ENCODE results near the gene IL15RA. TPM values are rescaled to one million over a fixed set of nuclear protein-coding genes. Genes with fewer than 3 reads are reported as not detected.
"Not testable (repeated sequence)": the region's sequence is repeated elsewhere in the genome, so short reads cannot be mapped to it uniquely, and the experiment has no call there.

Gene IL15RA
- total RNA-seq, 1 experiment from 2014 or later: 28.6 TPM

GRCh38 chr10:5913736-5914135, 63.6 kb downstream of the IL15RA start:
- CTCF ChIA-PET: interaction anchor here (0.6 kb wide), 1 partner anchor 24 kb away, joined by 4 read pairs; the partner anchor contains the start of genes ANKRD16 and FBH1
- no peak overlapping the region for H3K4me3 Mint-ChIP-seq (ENCODE audit: low read depth, unreplicated experiment)
- intact Hi-C loops (cut with micrococcal nuclease; ENCODE audit: unreplicated experiment): no loop called here
- H3K36me3 Mint-ChIP-seq (ENCODE audit: insufficient read depth, unreplicated experiment): peaks cover 34% of the 10 kb centered on the region
- H3K4me1 Mint-ChIP-seq (ENCODE audit: low read depth, unreplicated experiment): no peaks in the 10 kb centered on the region
- H3K27me3 Mint-ChIP-seq (ENCODE audit: unreplicated experiment): no peaks in the 10 kb centered on the region
- no peak overlapping the region for H3K27ac Mint-ChIP-seq (ENCODE audit: unreplicated experiment)
- no peak for DNase-seq
- no peaks in the 10 kb centered on the region for H3K9me3 Mint-ChIP-seq (ENCODE audit: low read depth, unreplicated experiment)
- no peak for TF ChIP-seq CTCF (IDR thresholded peaks at IDR 0.05; ENCODE audit: unreplicated experiment)
- no TSS peak for BruUV-seq (replicated peaks)

GRCh38 chr10:5911670-5912069, 65.7 kb downstream of the IL15RA start:
- no peaks in the 10 kb centered on the region for H3K4me1 Mint-ChIP-seq (ENCODE audit: low read depth, unreplicated experiment)
- no peak for TF ChIP-seq CTCF (IDR thresholded peaks at IDR 0.05; ENCODE audit: unreplicated experiment)
- intact Hi-C loops (cut with micrococcal nuclease; ENCODE audit: unreplicated experiment): no loop called here
- no peak overlapping the region for H3K27ac Mint-ChIP-seq (ENCODE audit: unreplicated experiment)
- H3K27me3 Mint-ChIP-seq (ENCODE audit: unreplicated experiment): no peaks in the 10 kb centered on the region
- CTCF ChIA-PET: no interaction called here
- DNase-seq: no peak
- no TSS peak for BruUV-seq (replicated peaks)
- H3K9me3 Mint-ChIP-seq (ENCODE audit: low read depth, unreplicated experiment): no peaks in the 10 kb centered on the region
- H3K4me3 Mint-ChIP-seq (ENCODE audit: low read depth, unreplicated experiment): no peak overlapping the region
- peaks cover 41% of the 10 kb centered on the region for H3K36me3 Mint-ChIP-seq (ENCODE audit: insufficient read depth, unreplicated experiment)

GRCh38 chr10:5910323-5911100, 66.8 kb downstream of the IL15RA start:
- CTCF ChIA-PET: no interaction called here
- no peak for TF ChIP-seq CTCF (IDR thresholded peaks at IDR 0.05; ENCODE audit: unreplicated experiment)
- Mint-ChIP-seq H3K36me3 (ENCODE audit: insufficient read depth, unreplicated experiment) (peaks cover 38% of the 10 kb centered on the region), H3K27me3 (ENCODE audit: unreplicated experiment) (no peaks in the 10 kb centered on the region), H3K4me1 (ENCODE audit: low read depth, unreplicated experiment) (no peaks in the 10 kb centered on the region), H3K9me3 (ENCODE audit: low read depth, unreplicated experiment) (no peaks in the 10 kb centered on the region), H3K27ac (ENCODE audit: unreplicated experiment) (no peak overlapping the region), H3K4me3 (ENCODE audit: low read depth, unreplicated experiment) (no peak overlapping the region)
- no TSS peak for BruUV-seq (replicated peaks)
- intact Hi-C loops (cut with micrococcal nuclease; ENCODE audit: unreplicated experiment): no loop called here
- DNase-seq: no peak

GRCh38 chr10:5908676-5909075, 68.7 kb downstream of the IL15RA start:
- peaks cover 38% of the 10 kb centered on the region for H3K36me3 Mint-ChIP-seq (ENCODE audit: insufficient read depth, unreplicated experiment)
- DNase-seq; H3K27ac Mint-ChIP-seq (ENCODE audit: unreplicated experiment); CTCF ChIA-PET; intact Hi-C loops (cut with micrococcal nuclease; ENCODE audit: unreplicated experiment); H3K27me3 Mint-ChIP-seq (ENCODE audit: unreplicated experiment); H3K4me1 Mint-ChIP-seq (ENCODE audit: low read depth, unreplicated experiment); H3K9me3 Mint-ChIP-seq (ENCODE audit: low read depth, unreplicated experiment); BruUV-seq (replicated peaks); H3K4me3 Mint-ChIP-seq (ENCODE audit: low read depth, unreplicated experiment): not testable (repeated sequence)

- H3K27me3 Mint-ChIP-seq (ENCODE audit: unreplicated experiment): no peaks in the 10 kb centered on the region
- H3K27ac Mint-ChIP-seq (ENCODE audit: unreplicated experiment): no peak overlapping the region
- TF ChIP-seq CTCF (IDR thresholded peaks at IDR 0.05; ENCODE audit: unreplicated experiment): no peak
- intact Hi-C loops (cut with micrococcal nuclease; ENCODE audit: unreplicated experiment): no loop called here
- DNase-seq: no peak
- CTCF ChIA-PET: no interaction called here
- BruUV-seq (replicated peaks): no TSS peak
- H3K4me1 Mint-ChIP-seq (ENCODE audit: low read depth, unreplicated experiment): no peaks in the 10 kb centered on the region
- H3K36me3 Mint-ChIP-seq (ENCODE audit: insufficient read depth, unreplicated experiment): peaks cover 27% of the 10 kb centered on the region
- no peaks in the 10 kb centered on the region for H3K9me3 Mint-ChIP-seq (ENCODE audit: low read depth, unreplicated experiment)
- H3K4me3 Mint-ChIP-seq (ENCODE audit: low read depth, unreplicated experiment): no peak overlapping the region
Observed at GRCh38 chr10:5906651-5907050, 70.7 kb downstream of the IL15RA start.

Data from Calu3 (cell line).